HG03439 (cell line): Measurements from ENCODE around the gene SV2C.

ENCODE experiments used
- ATAC-seq: cut with Tn5 transposase; IDR thresholded peaks from one replicate; pipeline ENCODE4 v1.9.1; 2021; ENCODE audit warnings: mild to moderate bottlenecking, moderate library complexity; ENCODE audit not compliant: unreplicated experiment

SV2C gene

DNA sequence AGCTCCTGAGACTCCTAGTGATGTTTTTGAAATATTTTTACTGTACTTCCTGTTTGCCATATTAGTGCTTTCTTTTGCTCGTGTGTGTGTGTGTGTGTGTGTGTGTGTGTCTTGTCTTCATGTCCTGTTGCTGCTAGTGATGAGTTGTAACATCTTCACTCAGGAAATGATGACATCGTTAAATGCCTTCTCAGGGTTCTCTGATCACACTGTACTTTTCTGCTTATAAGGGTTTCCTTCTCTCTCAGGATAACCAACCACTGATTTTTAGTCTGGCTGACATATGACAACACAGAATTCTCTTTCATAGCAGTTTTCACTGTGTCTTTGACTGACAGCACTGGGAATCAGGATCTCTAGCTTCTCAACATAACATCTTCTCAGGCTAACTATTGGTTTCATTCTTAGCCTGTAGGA is 16.1 kb downstream of the SV2C start:
- ATAC-seq: peak; percentile 64

DNA sequence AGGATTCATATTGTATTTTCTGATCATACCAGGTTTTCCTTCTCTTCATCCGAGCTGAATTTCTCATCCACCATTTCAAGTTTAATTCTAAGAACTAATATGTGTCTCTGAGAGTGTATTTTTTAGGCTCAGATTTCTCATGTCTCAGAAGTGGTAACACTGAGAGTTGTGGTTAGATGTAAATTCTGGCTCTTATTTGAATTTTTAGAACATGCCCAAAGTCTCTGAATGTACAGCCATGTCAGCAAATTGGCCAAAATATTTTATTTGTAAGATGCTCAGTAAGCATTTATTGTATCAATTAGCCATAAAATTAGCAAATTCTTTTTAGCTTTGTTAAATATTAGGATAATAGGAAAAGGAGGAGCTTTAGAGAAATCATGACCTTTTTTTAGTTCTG is 16.6 kb downstream of the SV2C start:
- ATAC-seq: peak; percentile 75

DNA sequence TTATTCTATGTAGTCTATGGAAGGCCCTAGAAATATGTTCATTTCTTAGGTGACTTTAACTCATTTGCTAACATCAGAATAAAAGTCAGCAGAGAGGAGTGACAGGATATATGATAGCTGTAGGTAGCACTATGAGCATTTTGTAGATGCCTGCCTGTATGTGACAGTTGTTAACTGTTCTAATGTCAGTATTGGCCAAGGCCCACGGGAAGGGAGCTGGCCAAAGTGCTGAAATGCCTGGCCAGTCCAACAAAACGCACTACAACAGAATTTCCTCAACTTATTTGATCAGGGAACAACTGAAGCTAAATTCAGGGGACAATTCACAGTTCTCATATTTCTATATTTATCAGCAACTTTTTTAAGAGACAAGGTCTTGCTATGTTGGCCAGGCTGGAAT is 20.8 kb downstream of the SV2C start:
- no peak for ATAC-seq

DNA sequence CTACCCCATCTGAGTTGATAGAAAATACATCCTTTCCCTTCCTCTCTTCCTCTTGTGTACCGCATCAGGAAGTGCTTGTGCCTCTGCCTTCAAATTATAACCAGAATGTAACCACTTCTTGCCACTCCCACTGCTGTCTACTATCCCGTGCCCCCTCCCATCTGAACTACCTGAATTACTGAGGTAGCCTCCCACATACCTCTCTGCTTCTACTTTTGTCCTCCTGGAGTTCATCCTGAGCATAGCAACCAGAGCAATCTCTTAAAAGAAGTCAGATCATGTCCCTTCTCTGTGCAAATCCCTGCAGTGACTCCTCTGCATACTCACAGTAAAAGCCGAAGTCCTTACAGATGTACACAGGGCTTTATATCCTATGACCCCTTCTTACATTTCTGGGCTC is 23.0 kb downstream of the SV2C start:
- ATAC-seq: no peak

DNA sequence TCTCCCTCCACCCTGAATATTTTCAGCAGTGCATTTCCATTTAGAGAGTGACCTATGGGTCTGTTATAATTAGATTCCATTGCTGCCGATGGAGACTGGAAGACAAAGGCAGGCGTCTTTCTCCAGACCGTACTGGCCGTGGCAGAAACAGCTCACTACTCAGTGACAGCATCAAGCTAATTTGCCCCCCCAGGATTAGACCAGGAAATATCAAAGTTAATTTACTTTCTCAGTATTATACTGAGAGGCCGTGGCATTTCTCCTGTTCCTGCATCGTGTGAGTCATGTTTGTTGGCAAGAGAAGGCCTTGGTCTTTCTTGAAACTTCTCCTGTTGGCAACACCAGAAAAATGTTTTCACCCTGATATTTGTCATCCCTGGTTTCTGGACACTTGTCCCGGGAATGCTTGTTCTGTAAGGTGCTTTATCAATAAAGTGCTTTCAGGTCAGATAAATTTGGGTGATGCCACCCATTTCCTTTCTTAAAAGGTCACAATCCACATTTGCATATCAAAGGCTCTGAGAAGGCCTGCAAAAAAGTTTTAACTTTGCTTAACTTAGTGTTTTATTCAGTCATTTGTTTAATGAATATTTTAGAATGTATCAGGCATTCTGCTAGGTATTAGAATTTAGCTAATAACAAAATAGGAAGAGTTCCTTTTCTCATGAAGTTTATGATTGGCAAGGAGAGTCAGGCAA is 28.4 kb downstream of the SV2C start:
- ATAC-seq: no peak

DNA sequence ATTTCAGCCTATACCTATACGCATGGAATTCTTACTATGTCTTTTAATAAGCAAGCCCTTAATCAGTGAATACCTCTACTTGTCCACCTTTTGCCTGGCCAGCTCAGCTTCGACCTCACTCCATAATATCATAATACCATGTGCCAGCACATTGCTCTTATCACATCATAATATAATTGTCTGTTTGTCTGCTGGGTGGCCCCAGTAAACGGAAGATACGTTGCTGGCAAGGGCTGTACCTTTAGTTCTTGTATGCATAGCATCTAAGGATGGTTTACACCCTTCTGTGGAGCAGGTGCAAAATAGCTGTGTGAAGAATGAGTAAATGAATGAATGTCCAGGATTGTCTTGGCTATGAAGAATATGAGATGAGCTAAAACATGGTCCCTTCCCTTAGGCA is 29.9 kb downstream of the SV2C start:
- no peak for ATAC-seq

DNA sequence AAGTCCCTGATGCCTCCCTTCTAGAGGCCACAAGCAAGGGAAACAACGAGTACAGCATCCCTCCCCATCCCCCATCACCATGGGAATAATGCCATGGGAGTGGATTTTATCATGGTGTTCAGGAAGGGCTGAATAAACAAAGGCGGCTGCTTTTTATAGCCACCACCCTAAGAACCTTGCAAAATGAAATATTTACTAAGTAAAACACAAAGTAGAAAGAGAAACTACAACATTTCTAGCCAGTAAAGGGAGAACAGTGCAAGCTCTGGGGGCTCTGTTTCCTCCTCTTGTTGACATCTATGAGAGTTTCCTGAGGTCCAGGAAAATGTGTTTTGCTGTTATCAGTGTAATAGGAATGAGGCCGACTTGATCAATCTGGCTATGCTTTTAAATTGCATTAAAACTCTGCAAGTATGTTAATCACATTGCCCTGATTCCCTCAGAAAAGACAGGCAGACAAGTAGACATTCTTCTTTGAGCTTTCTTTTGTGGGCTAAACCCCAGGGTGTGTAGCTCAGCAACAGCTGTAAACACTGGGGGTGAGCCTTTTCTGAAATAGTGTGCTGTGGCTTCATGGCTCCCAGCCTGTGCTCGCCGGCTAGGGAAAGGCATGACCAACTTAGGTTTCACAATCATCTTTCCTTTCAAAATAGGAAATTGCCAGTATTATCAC is 31.1 kb downstream of the SV2C start:
- no peak for ATAC-seq

DNA sequence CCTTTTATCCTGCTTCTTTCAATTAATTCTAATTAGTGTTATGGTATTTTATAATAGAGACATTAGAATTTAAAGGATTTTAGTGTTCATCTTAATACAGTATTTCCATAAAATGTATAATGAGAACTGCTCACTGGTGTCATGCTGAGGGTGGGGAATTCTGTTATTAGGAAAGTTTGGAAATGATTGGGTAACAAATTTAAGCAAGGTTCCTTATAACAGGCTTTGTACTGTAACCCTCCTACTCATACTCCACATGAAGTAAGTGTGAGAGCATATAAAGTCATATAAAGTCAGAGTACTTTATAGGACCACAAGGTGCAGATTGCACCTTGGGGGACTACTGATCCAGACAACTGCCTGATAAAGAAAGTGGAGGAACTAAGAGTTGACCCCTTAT is 42.2 kb downstream of the SV2C start:
- no peak for ATAC-seq

DNA sequence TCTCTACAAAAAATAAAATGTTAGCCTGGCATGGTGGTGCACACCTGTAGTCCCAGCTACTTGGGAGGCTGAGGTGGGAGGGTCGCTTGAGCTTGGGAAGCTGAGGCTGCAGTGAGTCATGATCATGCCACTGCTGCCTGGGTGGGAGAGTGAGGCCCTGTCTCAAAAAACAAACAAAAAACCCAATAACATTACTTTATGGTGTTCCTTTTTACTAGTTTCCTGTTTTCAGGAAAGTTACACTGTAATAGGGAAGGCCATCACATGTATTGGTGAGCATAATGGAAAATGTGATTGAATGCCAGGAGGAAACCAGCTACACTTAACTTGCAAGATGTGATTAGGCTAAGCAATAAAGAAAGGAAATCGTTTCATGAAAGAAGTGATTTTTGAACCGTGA is 42.7 kb downstream of the SV2C start:
- ATAC-seq: no peak

DNA sequence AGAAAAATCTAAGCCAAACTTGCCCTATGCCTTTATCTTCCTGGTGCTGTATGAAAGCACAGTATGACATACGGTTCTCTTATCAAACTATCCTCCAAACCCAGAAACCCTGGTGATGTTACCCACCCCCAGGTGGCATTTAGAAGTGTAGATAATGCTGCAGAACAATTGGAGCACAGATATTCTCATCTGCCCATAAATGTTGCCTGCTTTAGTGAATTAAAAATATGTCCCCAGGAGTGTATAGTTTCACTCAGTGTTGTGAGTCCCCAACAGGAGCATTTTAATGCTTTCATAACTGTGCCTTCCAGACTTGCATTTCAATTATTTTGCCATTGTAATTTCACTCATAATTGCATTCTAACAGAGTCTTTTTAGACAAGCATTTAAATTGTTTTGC is 50.8 kb downstream of the SV2C start:
- no peak for ATAC-seq

DNA sequence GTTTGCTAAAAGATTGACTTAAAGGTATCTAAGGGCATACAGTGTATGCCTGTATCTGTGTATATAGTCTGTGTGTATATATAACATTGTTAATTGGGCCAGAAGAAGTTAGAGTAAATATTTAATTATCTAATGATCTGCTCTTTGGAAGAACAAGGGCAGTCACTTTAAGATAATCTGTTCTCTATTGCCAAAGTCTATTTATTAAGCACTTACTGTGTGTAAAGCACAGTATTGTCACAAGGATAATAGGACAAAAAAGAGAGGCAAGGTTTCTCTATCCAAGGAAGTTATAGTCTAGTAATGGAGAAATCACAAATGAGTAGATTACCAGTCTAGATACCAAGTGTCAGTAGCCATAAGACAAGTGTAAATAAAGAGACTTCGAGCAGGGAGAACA is 51.5 kb downstream of the SV2C start:
- no peak for ATAC-seq

DNA sequence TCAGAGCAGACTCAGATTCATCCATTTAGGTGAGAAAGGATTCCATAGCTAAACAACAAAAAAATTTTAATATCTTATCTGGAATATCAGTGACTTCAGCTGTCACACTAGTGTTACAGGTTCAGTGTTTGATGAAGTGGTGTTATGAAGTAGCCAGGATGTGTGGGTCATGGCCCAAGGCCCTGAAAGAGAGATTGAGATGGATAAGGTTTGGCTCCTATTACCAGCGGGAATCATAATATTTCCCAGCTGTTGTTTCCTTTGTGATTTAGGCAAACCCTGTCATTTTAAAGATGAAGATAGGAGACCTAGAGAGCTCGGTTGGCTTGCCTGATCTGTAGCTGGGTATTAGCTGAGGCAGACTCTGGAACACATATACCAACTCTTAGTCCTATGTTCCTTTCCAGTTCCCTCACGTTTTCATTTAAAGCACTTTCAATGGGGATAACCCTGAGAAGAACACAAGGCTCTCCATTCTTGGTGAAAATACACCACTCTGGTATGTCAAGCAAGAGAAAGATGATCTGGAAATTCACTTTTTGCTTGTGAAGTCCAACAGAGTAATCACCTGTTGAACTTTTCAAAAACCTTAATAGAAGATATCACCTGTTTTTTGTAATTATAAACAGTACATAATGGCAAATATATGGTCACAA is 54.8 kb downstream of the SV2C start:
- ATAC-seq: no peak

DNA sequence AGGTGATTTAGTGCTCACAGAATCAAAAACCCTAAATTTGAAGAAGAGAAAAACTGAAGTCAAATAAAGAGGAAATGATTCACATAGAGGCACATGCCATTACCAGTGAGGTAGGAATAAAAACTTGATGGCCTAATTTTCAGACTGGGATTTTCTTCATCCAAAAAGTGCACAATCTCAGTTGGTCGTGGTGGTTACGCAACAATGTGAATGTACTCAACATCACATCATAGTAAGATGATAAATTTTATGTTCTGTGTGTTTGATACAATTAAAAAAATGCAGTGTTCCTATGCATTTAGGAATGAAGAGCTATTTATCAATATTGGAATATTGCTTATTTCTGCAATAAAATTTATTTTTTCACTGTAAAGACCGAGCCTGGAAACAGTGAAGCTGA is 60.7 kb downstream of the SV2C start:
- no peak for ATAC-seq

DNA sequence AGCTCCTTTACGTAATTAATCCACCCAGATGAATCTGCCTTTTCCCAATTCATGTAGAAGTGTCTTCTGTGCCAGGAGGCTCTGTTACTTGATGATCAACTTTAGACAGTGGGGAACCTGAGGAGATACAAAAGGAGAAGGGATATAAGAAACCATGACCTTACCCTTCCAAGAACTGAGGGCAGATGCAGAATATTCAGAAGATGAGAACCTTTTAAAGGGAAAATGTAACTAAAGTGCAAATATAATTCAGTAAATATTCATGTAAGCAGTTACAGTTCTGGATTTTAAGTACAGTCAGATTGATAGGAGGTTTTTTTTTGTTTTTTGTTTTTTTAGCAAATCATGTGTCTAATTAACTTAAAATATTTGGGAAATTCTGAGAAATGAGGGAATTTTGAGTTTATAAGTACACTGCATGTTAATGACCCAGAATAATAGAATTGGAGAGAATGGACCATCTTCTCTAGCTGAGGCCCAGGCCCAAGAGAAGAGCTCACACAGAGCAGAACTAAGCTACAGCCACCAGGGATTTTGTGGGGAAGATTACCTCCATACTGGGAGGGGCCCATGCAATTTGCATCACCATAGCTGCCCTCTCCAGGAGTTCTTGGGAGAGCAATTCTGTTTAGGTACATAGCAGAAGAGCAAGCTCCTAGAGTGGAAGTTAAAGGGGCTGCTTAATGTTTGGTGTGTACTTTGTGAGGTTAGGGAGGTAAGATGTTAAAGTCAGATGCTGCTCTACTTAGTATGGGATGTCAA is 61.5 kb downstream of the SV2C start:
- no peak for ATAC-seq

DNA sequence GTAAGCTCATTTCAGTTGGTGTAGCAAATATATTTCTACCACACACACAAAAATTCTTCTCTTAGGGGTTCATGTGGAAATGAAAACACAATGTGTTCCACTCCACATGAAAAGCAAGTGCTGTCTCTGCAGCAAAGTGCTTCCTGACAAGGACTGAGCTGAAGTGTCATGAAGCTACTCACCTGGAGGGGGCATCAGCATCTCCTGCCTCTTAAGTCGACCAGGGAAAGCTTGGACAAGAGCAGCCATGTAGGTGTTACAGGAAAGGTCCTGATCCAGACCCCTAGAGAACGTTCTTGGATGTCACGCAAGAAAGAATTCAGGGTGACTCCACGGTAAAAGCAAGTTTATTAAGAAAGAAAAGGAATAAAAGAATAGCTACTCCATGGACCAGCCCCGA is 62.8 kb downstream of the SV2C start:
- no peak for ATAC-seq

DNA sequence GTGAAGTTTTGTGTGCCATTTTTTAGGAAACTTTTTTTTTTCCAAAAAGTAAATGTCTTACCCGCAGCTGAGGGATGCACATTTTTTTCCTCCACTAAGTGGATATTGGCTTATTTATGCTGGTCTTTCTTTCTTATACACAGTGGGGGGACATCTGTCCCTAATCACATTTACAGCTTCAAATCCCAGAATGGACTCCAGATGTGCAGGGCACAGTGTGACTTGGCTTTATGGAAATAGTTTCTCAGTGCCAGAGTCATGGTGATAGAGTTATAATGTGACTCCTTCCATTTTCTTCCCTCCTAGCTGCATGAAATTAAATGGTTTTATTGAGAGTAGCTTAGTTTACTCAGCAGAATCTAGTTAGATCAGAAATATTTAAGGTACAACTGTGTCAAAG is 66.5 kb downstream of the SV2C start:
- no peak for ATAC-seq

DNA sequence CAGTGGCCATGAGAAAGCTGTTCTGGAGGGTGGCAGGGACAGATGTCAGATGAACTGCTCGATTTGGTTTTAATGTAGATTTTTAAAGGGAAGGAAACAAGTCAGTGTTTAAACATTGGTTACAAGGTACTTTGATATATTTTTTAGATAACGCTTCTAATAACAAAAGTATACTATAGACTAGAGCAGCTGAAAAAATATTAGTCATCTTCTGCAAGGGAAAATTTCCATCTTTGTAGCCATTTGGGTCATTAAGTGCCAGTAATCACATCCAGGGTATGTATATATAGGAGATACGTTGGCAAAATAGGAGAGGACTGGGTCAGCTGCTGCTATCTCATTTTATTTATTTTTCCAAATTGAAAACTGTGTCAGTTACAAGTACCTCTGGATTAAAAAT is 69.0 kb downstream of the SV2C start:
- no peak for ATAC-seq

DNA sequence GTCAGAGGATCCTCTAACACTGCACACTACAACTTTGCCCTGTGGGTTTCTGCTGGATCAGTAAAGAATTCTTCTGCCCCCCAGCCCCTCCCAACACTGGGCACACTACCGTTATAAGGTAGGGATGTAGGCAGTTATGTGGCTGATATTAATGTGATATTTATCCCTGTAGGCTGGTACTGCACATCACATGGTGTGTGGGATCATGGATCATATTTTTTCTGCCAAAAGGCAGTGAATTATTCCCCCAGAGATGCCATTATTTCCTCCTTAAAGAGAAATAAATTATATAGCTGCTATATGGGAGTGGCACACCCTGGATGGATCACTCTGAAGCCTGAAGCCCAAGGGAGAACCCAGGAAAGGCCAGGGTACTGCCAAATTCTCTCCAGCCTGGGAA is 69.5 kb downstream of the SV2C start:
- no peak for ATAC-seq

DNA sequence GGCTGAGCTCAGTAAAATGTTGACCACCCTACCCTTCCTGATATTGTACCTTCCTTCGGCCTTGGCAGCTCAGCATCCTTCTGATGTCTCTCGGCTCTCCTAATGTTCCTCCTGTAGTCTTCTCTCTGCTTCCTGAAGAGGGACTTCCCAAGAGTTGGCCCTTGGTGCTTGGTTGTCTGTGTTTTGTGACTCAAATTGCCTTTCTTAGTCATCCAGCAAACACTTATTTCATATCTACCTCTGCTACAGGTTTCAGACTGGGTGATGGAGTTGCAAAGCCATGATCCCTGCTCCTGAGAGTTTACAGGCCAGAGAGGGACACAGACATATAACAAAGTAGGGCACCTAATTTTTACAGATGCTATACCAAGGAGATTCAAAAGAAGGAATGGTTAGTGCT is 70.1 kb downstream of the SV2C start:
- no peak for ATAC-seq

DNA sequence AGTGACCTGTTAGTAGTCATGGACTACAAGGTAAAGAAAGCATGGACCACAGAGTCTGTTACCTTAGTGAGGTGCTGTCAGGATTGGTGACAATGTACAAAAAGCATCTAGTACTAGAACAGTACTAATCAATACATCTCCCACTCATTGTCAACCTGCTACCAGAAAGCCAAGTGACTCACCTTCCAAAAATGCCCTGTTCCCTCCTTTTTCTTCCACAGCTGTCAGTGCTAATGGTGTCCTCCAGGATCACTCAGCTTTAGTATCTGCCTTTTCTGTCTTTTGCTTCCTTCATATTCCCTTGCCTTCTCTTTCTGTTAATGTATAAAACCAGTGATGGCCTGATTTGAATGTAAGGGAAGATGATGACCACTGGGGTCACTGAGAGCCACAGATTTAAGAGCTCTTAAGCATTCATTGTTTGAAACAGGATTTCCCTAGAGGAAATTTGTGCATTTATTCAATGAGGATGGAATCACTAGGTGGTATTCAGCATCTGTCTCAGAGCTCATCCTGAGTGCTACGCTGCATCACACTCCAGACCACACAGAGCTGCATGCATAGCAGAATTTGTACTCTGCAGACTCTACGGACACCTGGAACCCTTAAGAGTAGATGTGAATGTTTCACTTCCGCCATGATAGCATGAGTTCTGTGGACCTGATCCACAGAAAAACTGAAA is 71.0 kb downstream of the SV2C start:
- no peak for ATAC-seq

DNA sequence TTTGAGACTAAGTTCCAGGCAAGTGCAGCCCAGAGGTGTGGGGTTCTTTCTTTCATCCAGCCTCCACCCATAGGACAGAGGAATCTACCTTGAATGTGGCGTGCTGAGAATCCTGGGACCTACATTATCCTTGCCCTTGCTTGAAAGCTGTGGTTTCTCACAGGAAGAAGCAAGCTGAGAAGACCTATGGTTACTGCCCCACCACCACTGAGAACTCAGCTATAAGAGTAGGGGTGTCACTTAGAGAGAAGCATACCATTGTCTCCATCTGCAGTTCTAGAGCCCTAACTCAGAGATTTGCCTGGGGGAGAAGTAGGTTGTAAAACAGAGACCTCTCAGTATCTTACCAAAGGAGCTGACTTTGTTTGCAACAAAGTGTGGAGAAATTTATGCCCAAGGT is 72.4 kb downstream of the SV2C start:
- no peak for ATAC-seq
